GM23338 (cell line): ENCODE measurements around the gene CYB5D1. TPM values are rescaled to one million over a fixed set of nuclear protein-coding genes. Genes with fewer than 3 reads are reported as not detected.

Experiments
- ATAC-seq: fragments of 200-7000 bp; cut with Tn5 transposase; 3 replicates; pipeline ENCODE4 v1.9.1; 2020
- DNase-seq: peaks from one replicate; pipeline ENCODE4 v3.0.0-alpha.2; 2015; ENCODE audit warnings: low spot score
- H2AFZ ChIP-seq: fragments of 200-600 bp; sonication (generic); 2 replicates; pipeline ENCODE4 v1.8.0; 2016; ENCODE audit warnings: antibody characterized with exemption, mild to moderate bottlenecking, moderate library complexity
- H3F3A ChIP-seq: fragments of 200-600 bp; sonication (generic); replicated peaks from 2 replicates; pipeline ENCODE4 v1.8.0; 2017; ENCODE audit warnings: antibody characterized with exemption, mixed run types, low read depth
- H3K27ac ChIP-seq: fragments of 200-600 bp; sonication (generic); 2 replicates; pipeline ENCODE4 v1.6.1; 2016; ENCODE audit warnings: low read depth
- H3K27me3 ChIP-seq: fragments of 200-600 bp; sonication (generic); 2 replicates; pipeline ENCODE4 v1.8.0; 2016; ENCODE audit warnings: mild to moderate bottlenecking, mixed run types, moderate library complexity; ENCODE audit not compliant: insufficient read depth
- H3K36me3 ChIP-seq: fragments of 200-600 bp; sonication (generic); 2 replicates; pipeline ENCODE4 v1.8.0; 2016; ENCODE audit warnings: mild to moderate bottlenecking; ENCODE audit not compliant: insufficient read depth
- H3K4me1 ChIP-seq: fragments of 200-600 bp; sonication (generic); 2 replicates; pipeline ENCODE4 v1.8.0; 2016; ENCODE audit warnings: mild to moderate bottlenecking, moderate library complexity; ENCODE audit not compliant: insufficient read depth
- H3K4me2 ChIP-seq: fragments of 200-600 bp; sonication (generic); 2 replicates; pipeline ENCODE4 v1.7.1; 2017; ENCODE audit warnings: mixed run types
- H3K4me3 ChIP-seq: fragments of 200-600 bp; sonication (generic); 2 replicates; pipeline ENCODE4 v1.6.1; 2016; ENCODE audit warnings: mixed run types
- H3K79me2 ChIP-seq: fragments of 200-600 bp; sonication (generic); replicated peaks from 2 replicates; pipeline ENCODE4 v1.8.0; 2017; ENCODE audit warnings: mild to moderate bottlenecking; ENCODE audit not compliant: insufficient read depth
- H3K9me2 ChIP-seq: fragments of 200-600 bp; sonication (generic); 2 replicates; pipeline ENCODE4 v1.8.0; 2017; ENCODE audit not compliant: insufficient read depth
- H4K20me1 ChIP-seq: fragments of 200-600 bp; sonication (generic); replicated peaks from 2 replicates; pipeline ENCODE4 v1.8.0; 2017; ENCODE audit warnings: mild to moderate bottlenecking; ENCODE audit not compliant: insufficient read depth
- H3K27ac Mint-ChIP-seq: 2 replicates; pipeline ENCODE4 v1.8.0; 2020; ENCODE audit warnings: inconsistent platforms, mild to moderate bottlenecking, moderate library complexity, mixed read lengths
- H3K27me3 Mint-ChIP-seq: 3 replicates; pipeline ENCODE4 v1.8.0; 2022; ENCODE audit warnings: low read depth, mild to moderate bottlenecking, moderate library complexity, mixed read lengths, inconsistent platforms; ENCODE audit not compliant: insufficient read depth, poor library complexity
- H3K36me3 Mint-ChIP-seq: 3 replicates; pipeline ENCODE4 v1.8.0; 2021; ENCODE audit warnings: low read depth, mild to moderate bottlenecking, inconsistent platforms, moderate library complexity, mixed read lengths
- H3K4me1 Mint-ChIP-seq: 3 replicates; pipeline ENCODE4 v1.8.0; 2020; ENCODE audit warnings: mild to moderate bottlenecking, inconsistent platforms, mixed read lengths
- H3K4me3 Mint-ChIP-seq: 3 replicates; pipeline ENCODE4 v1.8.0; 2021; ENCODE audit warnings: moderate library complexity, mild to moderate bottlenecking, inconsistent platforms, mixed read lengths
- H3K9me3 Mint-ChIP-seq: 3 replicates; pipeline ENCODE4 v1.8.0; 2020; ENCODE audit warnings: moderate library complexity, mild to moderate bottlenecking, inconsistent platforms, mixed read lengths
- CREB1 ChIP-seq: fragments of 250-450 bp; sonication (Bioruptor Pico); IDR thresholded peaks from 2 replicates; pipeline ENCODE4 v1.5.0; 2020; ENCODE audit warnings: low read depth, mild to moderate bottlenecking, moderate library complexity
- EZH2 ChIP-seq: fragments of 200-600 bp; sonication (generic); IDR thresholded peaks from one replicate; pipeline ENCODE4 v1.8.0; 2017; ENCODE audit warnings: antibody characterized with exemption, mild to moderate bottlenecking, low read depth; ENCODE audit not compliant: unreplicated experiment
- EZH2phosphoT487 ChIP-seq: fragments of 200-600 bp; sonication (generic); IDR thresholded peaks from one replicate; pipeline ENCODE4 v1.8.1; 2018; ENCODE audit warnings: antibody characterized with exemption; ENCODE audit not compliant: unreplicated experiment
- JUNB ChIP-seq: IDR thresholded peaks from one replicate; pipeline ENCODE4 v1.6.1; 2016; ENCODE audit warnings: antibody characterized with exemption; ENCODE audit not compliant: unreplicated experiment
- NANOG ChIP-seq: IDR thresholded peaks from 2 replicates; pipeline ENCODE4 v1.6.1; 2016; ENCODE audit warnings: antibody characterized with exemption, borderline replicate concordance
- POLR2AphosphoS5 ChIP-seq: IDR thresholded peaks from 2 replicates; pipeline ENCODE4 v1.6.1; 2016; ENCODE audit warnings: antibody characterized with exemption, low read depth
- STAT1 ChIP-seq: IDR thresholded peaks from one replicate; pipeline ENCODE4 v1.6.1; 2016; ENCODE audit warnings: antibody characterized with exemption; ENCODE audit not compliant: unreplicated experiment
- ZNF114 ChIP-seq: fragments of 250-450 bp; sonication (Bioruptor Pico); IDR thresholded peaks from 2 replicates; pipeline ENCODE4 v1.5.0; 2020; ENCODE audit warnings: mild to moderate bottlenecking, moderate library complexity
- ZNF331 ChIP-seq: fragments of 250-450 bp; sonication (Bioruptor Pico); IDR thresholded peaks from 2 replicates; pipeline ENCODE4 v1.5.0; 2020; ENCODE audit warnings: low read depth, mild to moderate bottlenecking, moderate library complexity
- polyA plus RNA-seq: library from polyadenylated mRNA; unstranded; fragments of >200 nt; fragmentation: Nextera tagmentation; extraction: Ambion mirVana; gene quantifications from 2 replicates; pipeline ENCODE4 v1.2.1, GENCODE V29; 2016
- total RNA-seq: library from RNA; depleted of rRNA; stranded (reverse); fragments of >200 nt; shearing (Covaris generic); gene quantifications from 2 replicates; pipeline ENCODE4 v1.2.3, GENCODE V29; 2014
- TF ChIP-seq, protein P1 (sequence below), 2 experiments: fragments of 200-600 bp in 1 of 2; sonication (generic) in 1 of 2; conservative IDR thresholded peaks; 2 replicates each; pipeline versions ENCODE4 v1.5.1 to v1.6.1; 2016 to 2017; ENCODE audit warnings: antibody characterized with exemption in 2 of 2, low read depth in 2 of 2, mild to moderate bottlenecking in 2 of 2, moderate library complexity in 1 of 2
- TF ChIP-seq, protein P2 (sequence below): fragments of 250-450 bp; sonication (Bioruptor Pico); IDR thresholded peaks from 2 replicates; pipeline ENCODE4 v1.5.0; 2020; ENCODE audit warnings: mild to moderate bottlenecking, moderate library complexity
- TF ChIP-seq, protein P3 (sequence below): IDR thresholded peaks from one replicate; pipeline ENCODE4 v1.6.1; 2018; ENCODE audit warnings: antibody characterized with exemption; ENCODE audit not compliant: unreplicated experiment

The CYB5D1 gene
- total and polyA plus RNA-seq, 2 experiments from 2014 or later, result 3.5 to 8.4 TPM

- TF ChIP-seq, protein P1, sequence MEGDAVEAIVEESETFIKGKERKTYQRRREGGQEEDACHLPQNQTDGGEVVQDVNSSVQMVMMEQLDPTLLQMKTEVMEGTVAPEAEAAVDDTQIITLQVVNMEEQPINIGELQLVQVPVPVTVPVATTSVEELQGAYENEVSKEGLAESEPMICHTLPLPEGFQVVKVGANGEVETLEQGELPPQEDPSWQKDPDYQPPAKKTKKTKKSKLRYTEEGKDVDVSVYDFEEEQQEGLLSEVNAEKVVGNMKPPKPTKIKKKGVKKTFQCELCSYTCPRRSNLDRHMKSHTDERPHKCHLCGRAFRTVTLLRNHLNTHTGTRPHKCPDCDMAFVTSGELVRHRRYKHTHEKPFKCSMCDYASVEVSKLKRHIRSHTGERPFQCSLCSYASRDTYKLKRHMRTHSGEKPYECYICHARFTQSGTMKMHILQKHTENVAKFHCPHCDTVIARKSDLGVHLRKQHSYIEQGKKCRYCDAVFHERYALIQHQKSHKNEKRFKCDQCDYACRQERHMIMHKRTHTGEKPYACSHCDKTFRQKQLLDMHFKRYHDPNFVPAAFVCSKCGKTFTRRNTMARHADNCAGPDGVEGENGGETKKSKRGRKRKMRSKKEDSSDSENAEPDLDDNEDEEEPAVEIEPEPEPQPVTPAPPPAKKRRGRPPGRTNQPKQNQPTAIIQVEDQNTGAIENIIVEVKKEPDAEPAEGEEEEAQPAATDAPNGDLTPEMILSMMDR (conservative IDR thresholded peaks at IDR 0.05; ENCODE audit: low read depth in 2 of 2), result no peak
- TF ChIP-seq ZNF114 (CRISPR knock-in tag) (no peak), EZH2phosphoT487 (no peak)
- TF ChIP-seq, protein P2, sequence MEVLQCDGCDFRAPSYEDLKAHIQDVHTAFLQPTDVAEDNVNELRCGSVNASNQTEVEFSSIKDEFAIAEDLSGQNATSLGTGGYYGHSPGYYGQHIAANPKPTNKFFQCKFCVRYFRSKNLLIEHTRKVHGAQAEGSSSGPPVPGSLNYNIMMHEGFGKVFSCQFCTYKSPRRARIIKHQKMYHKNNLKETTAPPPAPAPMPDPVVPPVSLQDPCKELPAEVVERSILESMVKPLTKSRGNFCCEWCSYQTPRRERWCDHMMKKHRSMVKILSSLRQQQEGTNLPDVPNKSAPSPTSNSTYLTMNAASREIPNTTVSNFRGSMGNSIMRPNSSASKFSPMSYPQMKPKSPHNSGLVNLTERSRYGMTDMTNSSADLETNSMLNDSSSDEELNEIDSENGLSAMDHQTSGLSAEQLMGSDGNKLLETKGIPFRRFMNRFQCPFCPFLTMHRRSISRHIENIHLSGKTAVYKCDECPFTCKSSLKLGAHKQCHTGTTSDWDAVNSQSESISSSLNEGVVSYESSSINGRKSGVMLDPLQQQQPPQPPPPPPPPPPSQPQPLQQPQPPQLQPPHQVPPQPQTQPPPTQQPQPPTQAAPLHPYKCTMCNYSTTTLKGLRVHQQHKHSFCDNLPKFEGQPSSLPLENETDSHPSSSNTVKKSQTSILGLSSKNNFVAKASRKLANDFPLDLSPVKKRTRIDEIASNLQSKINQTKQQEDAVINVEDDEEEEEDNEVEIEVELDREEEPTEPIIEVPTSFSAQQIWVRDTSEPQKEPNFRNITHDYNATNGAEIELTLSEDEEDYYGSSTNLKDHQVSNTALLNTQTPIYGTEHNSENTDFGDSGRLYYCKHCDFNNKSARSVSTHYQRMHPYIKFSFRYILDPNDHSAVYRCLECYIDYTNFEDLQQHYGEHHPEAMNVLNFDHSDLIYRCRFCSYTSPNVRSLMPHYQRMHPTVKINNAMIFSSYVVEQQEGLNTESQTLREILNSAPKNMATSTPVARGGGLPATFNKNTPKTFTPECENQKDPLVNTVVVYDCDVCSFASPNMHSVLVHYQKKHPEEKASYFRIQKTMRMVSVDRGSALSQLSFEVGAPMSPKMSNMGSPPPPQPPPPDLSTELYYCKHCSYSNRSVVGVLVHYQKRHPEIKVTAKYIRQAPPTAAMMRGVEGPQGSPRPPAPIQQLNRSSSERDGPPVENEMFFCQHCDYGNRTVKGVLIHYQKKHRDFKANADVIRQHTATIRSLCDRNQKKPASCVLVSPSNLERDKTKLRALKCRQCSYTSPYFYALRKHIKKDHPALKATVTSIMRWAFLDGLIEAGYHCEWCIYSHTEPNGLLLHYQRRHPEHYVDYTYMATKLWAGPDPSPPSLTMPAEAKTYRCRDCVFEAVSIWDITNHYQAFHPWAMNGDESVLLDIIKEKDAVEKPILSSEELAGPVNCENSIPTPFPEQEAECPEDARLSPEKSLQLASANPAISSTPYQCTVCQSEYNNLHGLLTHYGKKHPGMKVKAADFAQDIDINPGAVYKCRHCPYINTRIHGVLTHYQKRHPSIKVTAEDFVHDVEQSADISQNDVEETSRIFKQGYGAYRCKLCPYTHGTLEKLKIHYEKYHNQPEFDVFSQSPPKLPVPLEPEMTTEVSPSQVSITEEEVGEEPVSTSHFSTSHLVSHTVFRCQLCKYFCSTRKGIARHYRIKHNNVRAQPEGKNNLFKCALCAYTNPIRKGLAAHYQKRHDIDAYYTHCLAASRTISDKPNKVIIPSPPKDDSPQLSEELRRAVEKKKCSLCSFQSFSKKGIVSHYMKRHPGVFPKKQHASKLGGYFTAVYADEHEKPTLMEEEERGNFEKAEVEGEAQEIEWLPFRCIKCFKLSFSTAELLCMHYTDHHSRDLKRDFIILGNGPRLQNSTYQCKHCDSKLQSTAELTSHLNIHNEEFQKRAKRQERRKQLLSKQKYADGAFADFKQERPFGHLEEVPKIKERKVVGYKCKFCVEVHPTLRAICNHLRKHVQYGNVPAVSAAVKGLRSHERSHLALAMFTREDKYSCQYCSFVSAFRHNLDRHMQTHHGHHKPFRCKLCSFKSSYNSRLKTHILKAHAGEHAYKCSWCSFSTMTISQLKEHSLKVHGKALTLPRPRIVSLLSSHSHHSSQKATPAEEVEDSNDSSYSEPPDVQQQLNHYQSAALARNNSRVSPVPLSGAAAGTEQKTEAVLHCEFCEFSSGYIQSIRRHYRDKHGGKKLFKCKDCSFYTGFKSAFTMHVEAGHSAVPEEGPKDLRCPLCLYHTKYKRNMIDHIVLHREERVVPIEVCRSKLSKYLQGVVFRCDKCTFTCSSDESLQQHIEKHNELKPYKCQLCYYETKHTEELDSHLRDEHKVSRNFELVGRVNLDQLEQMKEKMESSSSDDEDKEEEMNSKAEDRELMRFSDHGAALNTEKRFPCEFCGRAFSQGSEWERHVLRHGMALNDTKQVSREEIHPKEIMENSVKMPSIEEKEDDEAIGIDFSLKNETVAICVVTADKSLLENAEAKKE (CRISPR knock-in tag), result no peak
These were observed 37.6 kb upstream of the CYB5D1 start (continued) for GRCh38 chr17:7820231-7820630.

DNA sequence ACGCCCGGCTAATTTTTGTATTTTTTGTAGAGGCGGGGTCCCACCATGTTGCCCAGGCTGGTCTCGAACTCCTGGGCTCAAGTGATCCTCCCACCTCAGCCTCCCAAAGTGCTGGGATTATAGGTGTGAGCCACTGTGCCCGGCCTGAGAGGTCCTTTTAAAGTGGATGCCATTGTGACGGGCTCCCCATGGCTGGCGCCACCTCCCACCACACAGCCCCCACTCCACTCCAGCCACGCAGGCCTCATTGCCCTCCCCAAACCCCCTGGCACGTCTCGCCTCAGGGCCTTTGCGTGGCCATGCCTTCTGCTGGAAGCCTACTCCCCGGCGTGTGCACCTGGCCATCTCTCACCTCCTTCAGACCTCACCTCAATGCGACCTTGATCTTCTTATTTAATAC, 35.7 kb upstream of the CYB5D1 start:
- no peaks in the 10 kb centered on the region for H4K20me1 ChIP-seq
- no peaks in the 10 kb centered on the region for H3F3A ChIP-seq
- DNase-seq (no peak), ATAC-seq (no peak)
- H3K36me3 Mint-ChIP-seq, result no peaks in the 10 kb centered on the region
- H3K4me2 ChIP-seq, result no peak overlapping the region
- H3K4me3 ChIP-seq, result no peak overlapping the region
- no peaks in the 10 kb centered on the region for H3K36me3 ChIP-seq
- no peaks in the 10 kb centered on the region for H3K4me1 ChIP-seq
- no peaks in the 10 kb centered on the region for H3K9me2 ChIP-seq
- peaks cover 31% of the 10 kb centered on the region for H3K27me3 Mint-ChIP-seq
- H3K27ac Mint-ChIP-seq, result no peak overlapping the region
- no peaks in the 10 kb centered on the region for H3K79me2 ChIP-seq
- H3K4me3 Mint-ChIP-seq, result no peak overlapping the region; the same call in 2 of the 3 replicates
- no peaks in the 10 kb centered on the region for H3K9me3 Mint-ChIP-seq
- H3K4me1 Mint-ChIP-seq, result peaks cover 15% of the 10 kb centered on the region
- H2AFZ ChIP-seq, result no peak overlapping the region
- no peak overlapping the region for H3K27ac ChIP-seq
- peaks cover 27% of the 10 kb centered on the region; the same call in 1 of the 2 replicates for H3K27me3 ChIP-seq
- TF ChIP-seq STAT1 (no peak), JUNB (no peak), ZNF331 (CRISPR knock-in tag) (no peak), POLR2AphosphoS5 (no peak), CREB1 (CRISPR knock-in tag) (no peak), EZH2 (no peak), ZNF114 (CRISPR knock-in tag) (no peak), EZH2phosphoT487 (no peak), NANOG (no peak)
- TF ChIP-seq, protein P3, sequence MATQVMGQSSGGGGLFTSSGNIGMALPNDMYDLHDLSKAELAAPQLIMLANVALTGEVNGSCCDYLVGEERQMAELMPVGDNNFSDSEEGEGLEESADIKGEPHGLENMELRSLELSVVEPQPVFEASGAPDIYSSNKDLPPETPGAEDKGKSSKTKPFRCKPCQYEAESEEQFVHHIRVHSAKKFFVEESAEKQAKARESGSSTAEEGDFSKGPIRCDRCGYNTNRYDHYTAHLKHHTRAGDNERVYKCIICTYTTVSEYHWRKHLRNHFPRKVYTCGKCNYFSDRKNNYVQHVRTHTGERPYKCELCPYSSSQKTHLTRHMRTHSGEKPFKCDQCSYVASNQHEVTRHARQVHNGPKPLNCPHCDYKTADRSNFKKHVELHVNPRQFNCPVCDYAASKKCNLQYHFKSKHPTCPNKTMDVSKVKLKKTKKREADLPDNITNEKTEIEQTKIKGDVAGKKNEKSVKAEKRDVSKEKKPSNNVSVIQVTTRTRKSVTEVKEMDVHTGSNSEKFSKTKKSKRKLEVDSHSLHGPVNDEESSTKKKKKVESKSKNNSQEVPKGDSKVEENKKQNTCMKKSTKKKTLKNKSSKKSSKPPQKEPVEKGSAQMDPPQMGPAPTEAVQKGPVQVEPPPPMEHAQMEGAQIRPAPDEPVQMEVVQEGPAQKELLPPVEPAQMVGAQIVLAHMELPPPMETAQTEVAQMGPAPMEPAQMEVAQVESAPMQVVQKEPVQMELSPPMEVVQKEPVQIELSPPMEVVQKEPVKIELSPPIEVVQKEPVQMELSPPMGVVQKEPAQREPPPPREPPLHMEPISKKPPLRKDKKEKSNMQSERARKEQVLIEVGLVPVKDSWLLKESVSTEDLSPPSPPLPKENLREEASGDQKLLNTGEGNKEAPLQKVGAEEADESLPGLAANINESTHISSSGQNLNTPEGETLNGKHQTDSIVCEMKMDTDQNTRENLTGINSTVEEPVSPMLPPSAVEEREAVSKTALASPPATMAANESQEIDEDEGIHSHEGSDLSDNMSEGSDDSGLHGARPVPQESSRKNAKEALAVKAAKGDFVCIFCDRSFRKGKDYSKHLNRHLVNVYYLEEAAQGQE, result no peak
- TF ChIP-seq, protein P1 (conservative IDR thresholded peaks at IDR 0.05; ENCODE audit: low read depth in 2 of 2), result no peak
